Mesendoderm (in vitro differentiated cells): ENCODE data around the gene ANKRD65.

ENCODE experiments used
- DNase-seq: peaks from one replicate; pipeline ENCODE4 v3.0.0; 2013
- H2AK5ac ChIP-seq: 2 replicates; pipeline ENCODE4 v1.6.1; 2013; ENCODE audit warnings: low read length, inconsistent platforms
- H2BK120ac ChIP-seq: 2 replicates; pipeline ENCODE4 v1.6.1; 2013; ENCODE audit warnings: low read depth, mild to moderate bottlenecking, low read length, moderate library complexity, mixed read lengths
- H2BK15ac ChIP-seq: replicated peaks from 2 replicates; pipeline ENCODE4 v1.6.1; 2013; ENCODE audit warnings: low read depth, mild to moderate bottlenecking, moderate library complexity
- H2BK5ac ChIP-seq: 2 replicates; pipeline ENCODE4 v1.6.1; 2013; ENCODE audit warnings: low read length, inconsistent platforms
- H3K18ac ChIP-seq: 2 replicates; pipeline ENCODE4 v1.6.1; 2013; ENCODE audit warnings: mild to moderate bottlenecking, low read length, mixed read lengths
- H3K23ac ChIP-seq: one replicate; pipeline ENCODE4 v1.6.1; 2013; ENCODE audit warnings: low read length
- H3K27ac ChIP-seq: 2 replicates; pipeline ENCODE4 v1.5.1; 2013; ENCODE audit warnings: low read depth, mild to moderate bottlenecking, inconsistent platforms, low read length, moderate library complexity
- H3K27me3 ChIP-seq: 2 replicates; pipeline ENCODE4 v1.6.1; 2013; ENCODE audit warnings: low read length, control low read depth, mild to moderate bottlenecking, inconsistent platforms; ENCODE audit not compliant: insufficient read depth, poor library complexity
- H3K36me3 ChIP-seq: 2 replicates; pipeline ENCODE4 v1.6.1; 2013; ENCODE audit warnings: low read length, inconsistent platforms; ENCODE audit not compliant: control insufficient read depth, insufficient read depth
- H3K4ac ChIP-seq: one replicate; pipeline ENCODE4 v1.6.1; 2013; ENCODE audit warnings: low read depth, mild to moderate bottlenecking, low read length, moderate library complexity
- H3K4me1 ChIP-seq: 2 replicates; pipeline ENCODE4 v1.6.1; 2013; ENCODE audit warnings: low read depth, low read length, inconsistent platforms; ENCODE audit not compliant: control insufficient read depth
- H3K4me2 ChIP-seq: 2 replicates; pipeline ENCODE4 v1.6.1; 2013; ENCODE audit warnings: low read length
- H3K4me3 ChIP-seq: 2 replicates; pipeline ENCODE4 v1.5.1; 2013; ENCODE audit warnings: mild to moderate bottlenecking, low read length
- H3K56ac ChIP-seq: one replicate; pipeline ENCODE4 v1.6.1; 2013; ENCODE audit warnings: low read length
- H3K79me1 ChIP-seq: 2 replicates; pipeline ENCODE4 v1.6.1; 2013; ENCODE audit warnings: low read length, inconsistent platforms
- H3K79me2 ChIP-seq: 2 replicates; pipeline ENCODE4 v1.6.1; 2013; ENCODE audit warnings: mild to moderate bottlenecking, low read length; ENCODE audit not compliant: control insufficient read depth, insufficient read depth
- H3K9ac ChIP-seq: 2 replicates; pipeline ENCODE4 v1.6.1; 2013; ENCODE audit warnings: low read length, inconsistent platforms
- H4K5ac ChIP-seq: one replicate; pipeline ENCODE4 v1.6.1; 2013; ENCODE audit warnings: low read length
- H4K8ac ChIP-seq: one replicate; pipeline ENCODE4 v1.6.1; 2013; ENCODE audit warnings: low read depth, mild to moderate bottlenecking, control low read depth, low read length, moderate library complexity
- whole genome bisulfite sequencing: extraction: QIAGEN DNeasy Blood & Tissue Kit; methylation state at CpG from one replicate; pipeline ENCODE4 v1.1.7; 2013; ENCODE audit warnings: low lambda C conversion rate, missing lambda C conversion rate; ENCODE audit not compliant: insufficient coverage; ENCODE audit errors: extremely low coverage; 5-methylcytosine and 5-hydroxymethylcytosine counted together

The ANKRD65 gene

GRCh38 chr1:1439546-1440261 lies 18.6 kb upstream of the ANKRD65 start:
- H3K36me3 ChIP-seq = no peaks in the 10 kb centered on the region
- H3K4me1 ChIP-seq = peaks cover 5% of the 10 kb centered on the region
- WGBS = no CpG with 5 or more reads among the region's 82 CpGs
- H3K23ac ChIP-seq = no peak overlapping the region
- no peak overlapping the region for H3K56ac ChIP-seq
- H3K79me1 ChIP-seq = peaks cover 3% of the 10 kb centered on the region
- DNase-seq = no peak
- H4K5ac ChIP-seq = no peak overlapping the region
- H3K9ac ChIP-seq = no peak overlapping the region
- no peak overlapping the region for H2BK15ac ChIP-seq
- no peak overlapping the region for H4K8ac ChIP-seq
- H2AK5ac ChIP-seq = no peak overlapping the region
- H2BK120ac ChIP-seq = no peak overlapping the region
- H3K27me3 ChIP-seq = no peaks in the 10 kb centered on the region
- H3K4me2 ChIP-seq = no peak overlapping the region
- no peak overlapping the region for H3K4me3 ChIP-seq
- H2BK5ac ChIP-seq = no peak overlapping the region
- no peak overlapping the region for H3K4ac ChIP-seq
- H3K18ac ChIP-seq = no peak overlapping the region
- no peak overlapping the region for H3K27ac ChIP-seq
- peaks cover 19% of the 10 kb centered on the region for H3K79me2 ChIP-seq

- H3K79me1 ChIP-seq = peaks cover 3% of the 10 kb centered on the region
- no peak for DNase-seq
- H3K27ac ChIP-seq = no peak overlapping the region
- H2BK5ac ChIP-seq = no peak overlapping the region
- no peak overlapping the region for H3K4me2 ChIP-seq
- H3K4me3 ChIP-seq = no peak overlapping the region
- no peak overlapping the region for H3K23ac ChIP-seq
- H3K4ac ChIP-seq = no peak overlapping the region
- H3K79me2 ChIP-seq = peaks cover 19% of the 10 kb centered on the region
- H2BK15ac ChIP-seq = no peak overlapping the region
- no peaks in the 10 kb centered on the region for H3K36me3 ChIP-seq
- no peaks in the 10 kb centered on the region for H3K27me3 ChIP-seq
- H3K18ac ChIP-seq = no peak overlapping the region
- H2AK5ac ChIP-seq = no peak overlapping the region
- H3K56ac ChIP-seq = no peak overlapping the region
- no peak overlapping the region for H2BK120ac ChIP-seq
- H4K5ac ChIP-seq = no peak overlapping the region
- H3K9ac ChIP-seq = no peak overlapping the region
- peaks cover 6% of the 10 kb centered on the region for H3K4me1 ChIP-seq
- no peak overlapping the region for H4K8ac ChIP-seq
- WGBS = no CpG with 5 or more reads among the region's 45 CpGs
Measured at GRCh38 chr1:1438531-1439381, 17.7 kb upstream of the ANKRD65 start.

- no peak overlapping the region for H4K5ac ChIP-seq
- no CpG with 5 or more reads among the region's 11 CpGs for WGBS
- no peaks in the 10 kb centered on the region for H3K27me3 ChIP-seq
- no peak overlapping the region for H4K8ac ChIP-seq
- no peak overlapping the region for H3K4me3 ChIP-seq
- peak overlapping the region; percentile 12 for H3K9ac ChIP-seq
- H2BK120ac ChIP-seq = no peak overlapping the region
- no peak overlapping the region for H2BK15ac ChIP-seq
- H3K4ac ChIP-seq = no peak overlapping the region
- H3K18ac ChIP-seq = no peak overlapping the region
- H3K56ac ChIP-seq = no peak overlapping the region
- H2AK5ac ChIP-seq = no peak overlapping the region
- peaks cover 19% of the 10 kb centered on the region for H3K79me2 ChIP-seq
- H3K27ac ChIP-seq = no peak overlapping the region
- peaks cover 3% of the 10 kb centered on the region for H3K79me1 ChIP-seq
- no peak overlapping the region for H3K23ac ChIP-seq
- H3K4me1 ChIP-seq = peaks cover 10% of the 10 kb centered on the region
- no peak overlapping the region for H3K4me2 ChIP-seq
- no peak for DNase-seq
- H2BK5ac ChIP-seq = no peak overlapping the region
- H3K36me3 ChIP-seq = no peaks in the 10 kb centered on the region
Measured at GRCh38 chr1:1437904-1438376, 16.9 kb upstream of the ANKRD65 start.

- no peak overlapping the region for H4K8ac ChIP-seq
- DNase-seq = no peak
- H3K4me3 ChIP-seq = no peak overlapping the region
- no peak overlapping the region for H2BK15ac ChIP-seq
- peaks cover 10% of the 10 kb centered on the region for H3K4me1 ChIP-seq
- H3K36me3 ChIP-seq = no peaks in the 10 kb centered on the region
- no peak overlapping the region for H2BK5ac ChIP-seq
- no peak overlapping the region for H3K27ac ChIP-seq
- H3K56ac ChIP-seq = no peak overlapping the region
- no peaks in the 10 kb centered on the region for H3K27me3 ChIP-seq
- H3K23ac ChIP-seq = no peak overlapping the region
- no peak overlapping the region for H2BK120ac ChIP-seq
- H2AK5ac ChIP-seq = no peak overlapping the region
- no peak overlapping the region for H3K9ac ChIP-seq
- no peak overlapping the region for H3K4me2 ChIP-seq
- WGBS = no CpG with 5 or more reads among the region's 31 CpGs
- H3K18ac ChIP-seq = no peak overlapping the region
- no peak overlapping the region for H3K4ac ChIP-seq
- H4K5ac ChIP-seq = no peak overlapping the region
- peaks cover 3% of the 10 kb centered on the region for H3K79me1 ChIP-seq
- H3K79me2 ChIP-seq = peaks cover 19% of the 10 kb centered on the region
Measured at GRCh38 chr1:1437033-1437903, 16.2 kb upstream of the ANKRD65 start.

GRCh38 chr1:1436630-1437032 lies 15.6 kb upstream of the ANKRD65 start:
- WGBS = no CpG with 5 or more reads among the region's 7 CpGs
- Histone ChIP-seq H3K4me3 (no peak overlapping the region), H2BK15ac (no peak overlapping the region), H4K8ac (no peak overlapping the region), H3K4ac (no peak overlapping the region), H2BK120ac (no peak overlapping the region), H3K23ac (no peak overlapping the region), H3K36me3 (no peaks in the 10 kb centered on the region), H3K79me1 (peaks cover 3% of the 10 kb centered on the region), H3K18ac (no peak overlapping the region), H3K56ac (peak overlapping the region; percentile 86), H3K4me2 (peak overlapping the region; percentile 90), H4K5ac (no peak overlapping the region), H3K9ac (peak overlapping the region; percentile 86), H3K27ac (no peak overlapping the region), H3K79me2 (peaks cover 19% of the 10 kb centered on the region), H2BK5ac (no peak overlapping the region), H2AK5ac (no peak overlapping the region), H3K27me3 (no peaks in the 10 kb centered on the region), H3K4me1 (peaks cover 12% of the 10 kb centered on the region)
- DNase-seq = no peak
